ENCODE measurements around the gene MAP3K19.

MAP3K19 gene

DNA sequence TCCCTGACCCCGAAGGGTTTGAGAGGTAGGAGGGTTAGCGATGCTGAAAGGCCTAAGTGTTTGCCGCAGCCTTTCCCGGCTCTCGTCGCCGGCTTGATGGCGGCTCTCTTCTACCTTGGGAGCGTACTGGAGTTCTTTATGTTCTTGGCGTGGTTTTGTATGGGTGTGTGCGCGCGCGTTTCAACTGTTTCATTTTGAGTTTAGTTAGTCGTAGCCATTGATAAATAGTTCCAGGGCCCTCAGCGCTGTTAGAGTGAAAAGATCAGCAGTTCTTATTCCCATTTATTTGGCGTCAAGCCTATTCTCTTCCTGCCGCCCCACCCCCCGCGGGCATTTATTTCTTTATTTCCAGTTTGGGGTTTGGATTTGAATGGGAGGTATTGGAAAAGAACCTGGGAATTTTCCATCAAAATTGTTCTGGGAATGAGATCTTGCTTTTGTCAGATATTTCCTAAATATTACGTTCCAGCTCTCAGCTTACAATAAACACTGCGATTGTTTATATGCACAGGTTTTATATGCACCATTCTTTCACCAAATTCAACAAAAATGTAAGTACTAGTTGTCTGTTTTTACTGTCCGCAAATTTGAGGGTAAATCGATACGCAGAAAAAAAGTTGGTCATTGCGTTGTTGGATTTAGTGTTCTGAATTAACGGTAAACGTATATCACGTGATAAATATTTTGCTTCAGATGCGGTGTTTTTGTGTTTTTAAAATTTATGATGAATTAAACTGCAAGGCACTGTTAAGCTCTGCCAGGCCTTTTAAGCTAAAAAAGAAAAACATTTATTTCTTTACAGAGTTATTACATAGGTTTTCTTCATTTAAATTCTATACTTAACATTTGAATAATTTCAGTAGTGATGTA lies 127.7 kb downstream of the MAP3K19 start:
- DNase-seq = no peak

GRCh38 chr2:134918526-134919340 lies 128.5 kb downstream of the MAP3K19 start, which contains the start of gene CCNT2:
CCNT2 (plus strand) TSS chr2:134918822; CDS start chr2:134918855, 33 bp downstream.
- peak; percentile 83 to 92 for DNase-seq

GRCh38 chr2:134917888-134918525 lies 129.2 kb downstream of the MAP3K19 start:
- DNase-seq = peak in 1 of 2 experiments; percentile 72

DNA sequence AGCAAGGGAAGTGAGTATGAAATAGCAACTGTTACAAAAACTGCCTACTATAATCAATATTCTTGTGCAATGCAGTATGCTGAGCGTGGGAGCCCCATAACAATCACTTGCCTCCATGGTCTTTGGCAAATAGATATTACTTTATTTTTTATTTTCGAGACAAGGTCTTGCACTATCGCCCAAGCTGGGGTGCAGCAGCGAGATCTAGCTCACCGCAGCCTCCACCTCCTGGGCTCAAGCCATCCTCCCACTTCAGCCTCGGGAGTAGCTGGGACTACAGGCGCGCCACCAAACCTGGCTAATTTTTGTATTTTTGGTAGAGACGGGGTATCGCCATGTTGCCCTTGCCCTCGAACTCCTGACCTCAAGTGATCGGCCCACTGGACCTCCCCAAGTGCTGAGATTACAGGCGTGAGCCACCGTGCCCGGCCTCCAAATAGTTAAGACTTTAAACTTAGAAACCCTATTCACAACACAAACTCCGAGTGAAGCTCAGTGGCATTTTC lies 129.8 kb downstream of the MAP3K19 start:
- DNase-seq = no peak

Measured in cerebellar nuclear complex (tissue), 1 donor.